ENCODE data around the gene SRPK2.

The SRPK2 gene

GRCh38 chr7:105224884-105225651 is 163.7 kb downstream of the SRPK2 start:
- no peak for DNase-seq (ENCODE audit: low read depth in 2 of 2)

- DNase-seq (ENCODE audit: low read depth in 2 of 2) = no peak
These were observed 165.8 kb downstream of the SRPK2 start for GRCh38 chr7:105222953-105223352.

GRCh38 chr7:105219771-105220160 is 169.0 kb downstream of the SRPK2 start:
- no peak for DNase-seq (ENCODE audit: low read depth in 2 of 2)

GRCh38 chr7:105218939-105219770 is 169.6 kb downstream of the SRPK2 start:
- no peak for DNase-seq (ENCODE audit: low read depth in 2 of 2)

- DNase-seq (ENCODE audit: low read depth in 2 of 2) = no peak
These were observed 170.5 kb downstream of the SRPK2 start for GRCh38 chr7:105218215-105218614.

GRCh38 chr7:105216786-105217185 is 171.9 kb downstream of the SRPK2 start:
- no peak for DNase-seq (ENCODE audit: low read depth in 2 of 2)

- no peak for DNase-seq (ENCODE audit: low read depth in 2 of 2)
These were observed 172.9 kb downstream of the SRPK2 start for GRCh38 chr7:105215821-105216220.

- DNase-seq (ENCODE audit: low read depth in 2 of 2) = no peak
These were observed 173.5 kb downstream of the SRPK2 start for GRCh38 chr7:105215182-105215581.

GRCh38 chr7:105213611-105214010 is 175.1 kb downstream of the SRPK2 start:
- no peak for DNase-seq (ENCODE audit: low read depth in 2 of 2)

- DNase-seq (ENCODE audit: low read depth in 2 of 2) = no peak
These were observed 176.5 kb downstream of the SRPK2 start for GRCh38 chr7:105212212-105212611.

- DNase-seq (ENCODE audit: low read depth in 2 of 2) = no peak
These were observed 178.0 kb downstream of the SRPK2 start for GRCh38 chr7:105210721-105211205.

- no peak for DNase-seq (ENCODE audit: low read depth in 2 of 2)
These were observed 178.9 kb downstream of the SRPK2 start for GRCh38 chr7:105209870-105210269.

GRCh38 chr7:105209433-105209832 is 179.3 kb downstream of the SRPK2 start:
- DNase-seq (ENCODE audit: low read depth in 2 of 2) = no peak

GRCh38 chr7:105206985-105207384 is 181.7 kb downstream of the SRPK2 start:
- no peak for DNase-seq (ENCODE audit: low read depth in 2 of 2)

GRCh38 chr7:105205592-105206237 is 183.0 kb downstream of the SRPK2 start:
- no peak for DNase-seq (ENCODE audit: low read depth in 2 of 2)

- no peak for DNase-seq (ENCODE audit: low read depth in 2 of 2)
These were observed 183.8 kb downstream of the SRPK2 start for GRCh38 chr7:105204953-105205352.

GRCh38 chr7:105204520-105204919 is 184.2 kb downstream of the SRPK2 start:
- DNase-seq (ENCODE audit: low read depth in 2 of 2) = no peak

- no peak for DNase-seq (ENCODE audit: low read depth in 2 of 2)
These were observed 186.1 kb downstream of the SRPK2 start for GRCh38 chr7:105202616-105203015.

GRCh38 chr7:105199386-105199785 is 189.3 kb downstream of the SRPK2 start:
- DNase-seq (ENCODE audit: low read depth in 2 of 2) = no peak

- DNase-seq (ENCODE audit: low read depth in 2 of 2) = no peak
These were observed 190.5 kb downstream of the SRPK2 start for GRCh38 chr7:105198223-105198622.

GRCh38 chr7:105196473-105196872 is 192.2 kb downstream of the SRPK2 start:
- no peak for DNase-seq (ENCODE audit: low read depth in 2 of 2)

GRCh38 chr7:105195891-105196290 is 192.8 kb downstream of the SRPK2 start:
- DNase-seq (ENCODE audit: low read depth in 2 of 2) = no peak
